HepG2 (cell line): ENCODE measurements around the gene GUCA1A.

Experiments used
- ADNP ChIP-seq: sonication (generic); formaldehyde crosslinking; IDR thresholded peaks from 2 replicates; pipeline ENCODE4 v1.4.0; 2020; ENCODE audit warnings: missing genetic modification reagents
- FOSL1 ChIP-seq: sonication (generic); formaldehyde crosslinking; IDR thresholded peaks from 2 replicates; pipeline ENCODE4 v1.9.0; 2021; ENCODE audit warnings: missing genetic modification reagents, borderline replicate concordance
- PHB2 ChIP-seq: fragments of 450-650 bp; IDR thresholded peaks from 2 replicates; pipeline ENCODE4 v1.6.1; 2018; ENCODE audit not compliant: partially characterized antibody
- TCF7 ChIP-seq: sonication (generic); IDR thresholded peaks from 2 replicates; pipeline ENCODE4 v1.6.1; 2016; ENCODE audit warnings: antibody characterized with exemption, low read depth
- ZMYM3 ChIP-seq: sonication (generic); formaldehyde crosslinking; IDR thresholded peaks from 2 replicates; pipeline ENCODE4 v1.5.1; 2020; ENCODE audit warnings: mild to moderate bottlenecking, missing genetic modification reagents
- ZNF274 ChIP-seq: sonication (generic); formaldehyde crosslinking; IDR thresholded peaks from 2 replicates; pipeline ENCODE4 v1.5.1; 2020; ENCODE audit warnings: mild to moderate bottlenecking, missing genetic modification reagents
- ZNF343 ChIP-seq: sonication (generic); formaldehyde crosslinking; IDR thresholded peaks from 2 replicates; pipeline ENCODE4 v1.4.0; 2020; ENCODE audit warnings: mild to moderate bottlenecking, missing genetic modification reagents
- ZNF607 ChIP-seq: sonication (generic); formaldehyde crosslinking; IDR thresholded peaks from 2 replicates; pipeline ENCODE4 v1.5.1; 2020; ENCODE audit warnings: missing genetic modification reagents, mild to moderate bottlenecking, borderline replicate concordance
- TF ChIP-seq, protein P1 (sequence below), 2 experiments: sonication (generic) in 1 of 2; formaldehyde crosslinking in 1 of 2; IDR thresholded peaks; 2 replicates each; pipeline versions ENCODE4 v1.5.1 to v1.6.1; 2011 to 2020; ENCODE audit warnings: borderline replicate concordance in 1 of 2, low read depth in 1 of 2, low read length in 1 of 2, mild to moderate bottlenecking in 1 of 2, missing genetic modification reagents in 1 of 2, moderate library complexity in 1 of 2
- TF ChIP-seq, protein P2 (sequence below): sonication (generic); formaldehyde crosslinking; IDR thresholded peaks from 2 replicates; pipeline ENCODE4 v1.5.0; 2020; ENCODE audit warnings: mild to moderate bottlenecking, missing genetic modification reagents, moderate library complexity
- TF ChIP-seq, protein P3 (sequence below): sonication (generic); formaldehyde crosslinking; IDR thresholded peaks from 2 replicates; pipeline ENCODE4 v1.4.0; 2020; ENCODE audit warnings: missing genetic modification reagents, borderline replicate concordance
- TF ChIP-seq, protein P4 (sequence below): IDR thresholded peaks from 2 replicates; pipeline ENCODE4 v1.6.1; 2012; ENCODE audit warnings: inconsistent platforms
- TF ChIP-seq, protein P5 (sequence below): sonication (generic); formaldehyde crosslinking; IDR thresholded peaks from 2 replicates; pipeline ENCODE4 v1.9.0; 2022; ENCODE audit warnings: low read depth, missing genetic modification reagents
- TF ChIP-seq, protein P6 (sequence below): sonication (generic); formaldehyde crosslinking; IDR thresholded peaks from 2 replicates; pipeline ENCODE4 v1.9.0; 2021; ENCODE audit warnings: missing genetic modification reagents, borderline replicate concordance

DNA sequence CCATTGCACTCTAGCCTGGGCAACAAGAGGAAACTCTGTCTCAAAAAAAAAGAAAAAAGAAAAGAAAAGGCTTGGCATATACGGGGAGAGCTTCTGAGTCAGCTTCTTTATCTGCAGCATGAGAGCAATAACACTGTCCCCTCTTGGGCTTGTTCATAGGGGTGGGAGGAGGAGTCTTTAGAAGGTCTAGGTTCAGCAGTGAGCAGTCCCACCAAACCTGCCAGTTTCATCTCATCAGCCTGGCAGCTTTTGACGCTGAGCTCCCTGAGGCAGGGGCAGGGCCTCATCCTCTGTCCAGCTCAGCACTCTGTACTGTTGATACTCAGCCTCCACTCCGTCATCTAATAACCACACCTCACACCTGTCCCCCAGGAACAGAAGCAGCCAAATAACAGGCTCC is 25.1 kb upstream of the GUCA1A start:
- TF ChIP-seq TCF7, result no peak
- TF ChIP-seq, protein P1, sequence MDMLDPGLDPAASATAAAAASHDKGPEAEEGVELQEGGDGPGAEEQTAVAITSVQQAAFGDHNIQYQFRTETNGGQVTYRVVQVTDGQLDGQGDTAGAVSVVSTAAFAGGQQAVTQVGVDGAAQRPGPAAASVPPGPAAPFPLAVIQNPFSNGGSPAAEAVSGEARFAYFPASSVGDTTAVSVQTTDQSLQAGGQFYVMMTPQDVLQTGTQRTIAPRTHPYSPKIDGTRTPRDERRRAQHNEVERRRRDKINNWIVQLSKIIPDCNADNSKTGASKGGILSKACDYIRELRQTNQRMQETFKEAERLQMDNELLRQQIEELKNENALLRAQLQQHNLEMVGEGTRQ (IDR thresholded peaks at IDR 0.05; ENCODE audit: low read depth, low read length), result no peak
- TF ChIP-seq, protein P1 (CRISPR knock-in tag; IDR thresholded peaks at IDR 0.05; ENCODE audit: borderline replicate concordance), result no peak
- TF ChIP-seq, protein P2, sequence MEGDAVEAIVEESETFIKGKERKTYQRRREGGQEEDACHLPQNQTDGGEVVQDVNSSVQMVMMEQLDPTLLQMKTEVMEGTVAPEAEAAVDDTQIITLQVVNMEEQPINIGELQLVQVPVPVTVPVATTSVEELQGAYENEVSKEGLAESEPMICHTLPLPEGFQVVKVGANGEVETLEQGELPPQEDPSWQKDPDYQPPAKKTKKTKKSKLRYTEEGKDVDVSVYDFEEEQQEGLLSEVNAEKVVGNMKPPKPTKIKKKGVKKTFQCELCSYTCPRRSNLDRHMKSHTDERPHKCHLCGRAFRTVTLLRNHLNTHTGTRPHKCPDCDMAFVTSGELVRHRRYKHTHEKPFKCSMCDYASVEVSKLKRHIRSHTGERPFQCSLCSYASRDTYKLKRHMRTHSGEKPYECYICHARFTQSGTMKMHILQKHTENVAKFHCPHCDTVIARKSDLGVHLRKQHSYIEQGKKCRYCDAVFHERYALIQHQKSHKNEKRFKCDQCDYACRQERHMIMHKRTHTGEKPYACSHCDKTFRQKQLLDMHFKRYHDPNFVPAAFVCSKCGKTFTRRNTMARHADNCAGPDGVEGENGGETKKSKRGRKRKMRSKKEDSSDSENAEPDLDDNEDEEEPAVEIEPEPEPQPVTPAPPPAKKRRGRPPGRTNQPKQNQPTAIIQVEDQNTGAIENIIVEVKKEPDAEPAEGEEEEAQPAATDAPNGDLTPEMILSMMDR (CRISPR knock-in tag), result no peak
- TF ChIP-seq, protein P3, sequence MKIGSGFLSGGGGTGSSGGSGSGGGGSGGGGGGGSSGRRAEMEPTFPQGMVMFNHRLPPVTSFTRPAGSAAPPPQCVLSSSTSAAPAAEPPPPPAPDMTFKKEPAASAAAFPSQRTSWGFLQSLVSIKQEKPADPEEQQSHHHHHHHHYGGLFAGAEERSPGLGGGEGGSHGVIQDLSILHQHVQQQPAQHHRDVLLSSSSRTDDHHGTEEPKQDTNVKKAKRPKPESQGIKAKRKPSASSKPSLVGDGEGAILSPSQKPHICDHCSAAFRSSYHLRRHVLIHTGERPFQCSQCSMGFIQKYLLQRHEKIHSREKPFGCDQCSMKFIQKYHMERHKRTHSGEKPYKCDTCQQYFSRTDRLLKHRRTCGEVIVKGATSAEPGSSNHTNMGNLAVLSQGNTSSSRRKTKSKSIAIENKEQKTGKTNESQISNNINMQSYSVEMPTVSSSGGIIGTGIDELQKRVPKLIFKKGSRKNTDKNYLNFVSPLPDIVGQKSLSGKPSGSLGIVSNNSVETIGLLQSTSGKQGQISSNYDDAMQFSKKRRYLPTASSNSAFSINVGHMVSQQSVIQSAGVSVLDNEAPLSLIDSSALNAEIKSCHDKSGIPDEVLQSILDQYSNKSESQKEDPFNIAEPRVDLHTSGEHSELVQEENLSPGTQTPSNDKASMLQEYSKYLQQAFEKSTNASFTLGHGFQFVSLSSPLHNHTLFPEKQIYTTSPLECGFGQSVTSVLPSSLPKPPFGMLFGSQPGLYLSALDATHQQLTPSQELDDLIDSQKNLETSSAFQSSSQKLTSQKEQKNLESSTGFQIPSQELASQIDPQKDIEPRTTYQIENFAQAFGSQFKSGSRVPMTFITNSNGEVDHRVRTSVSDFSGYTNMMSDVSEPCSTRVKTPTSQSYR (CRISPR knock-in tag), result no peak
- TF ChIP-seq FOSL1, result no peak
- no peak for TF ChIP-seq PHB2
- TF ChIP-seq, protein P4, sequence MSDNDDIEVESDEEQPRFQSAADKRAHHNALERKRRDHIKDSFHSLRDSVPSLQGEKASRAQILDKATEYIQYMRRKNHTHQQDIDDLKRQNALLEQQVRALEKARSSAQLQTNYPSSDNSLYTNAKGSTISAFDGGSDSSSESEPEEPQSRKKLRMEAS, result no peak
- TF ChIP-seq ADNP (CRISPR knock-in tag), result no peak
- TF ChIP-seq ZNF343 (CRISPR knock-in tag), result no peak
- TF ChIP-seq ZMYM3, result no peak
- no peak for TF ChIP-seq ZNF274 (CRISPR knock-in tag)
- TF ChIP-seq, protein P5, sequence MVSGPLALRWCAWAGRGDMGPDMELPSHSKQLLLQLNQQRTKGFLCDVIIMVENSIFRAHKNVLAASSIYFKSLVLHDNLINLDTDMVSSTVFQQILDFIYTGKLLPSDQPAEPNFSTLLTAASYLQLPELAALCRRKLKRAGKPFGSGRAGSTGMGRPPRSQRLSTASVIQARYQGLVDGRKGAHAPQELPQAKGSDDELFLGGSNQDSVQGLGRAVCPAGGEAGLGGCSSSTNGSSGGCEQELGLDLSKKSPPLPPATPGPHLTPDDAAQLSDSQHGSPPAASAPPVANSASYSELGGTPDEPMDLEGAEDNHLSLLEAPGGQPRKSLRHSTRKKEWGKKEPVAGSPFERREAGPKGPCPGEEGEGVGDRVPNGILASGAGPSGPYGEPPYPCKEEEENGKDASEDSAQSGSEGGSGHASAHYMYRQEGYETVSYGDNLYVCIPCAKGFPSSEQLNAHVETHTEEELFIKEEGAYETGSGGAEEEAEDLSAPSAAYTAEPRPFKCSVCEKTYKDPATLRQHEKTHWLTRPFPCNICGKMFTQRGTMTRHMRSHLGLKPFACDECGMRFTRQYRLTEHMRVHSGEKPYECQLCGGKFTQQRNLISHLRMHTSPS, result no peak
- TF ChIP-seq ZNF607 (CRISPR knock-in tag), result no peak
- TF ChIP-seq, protein P6, sequence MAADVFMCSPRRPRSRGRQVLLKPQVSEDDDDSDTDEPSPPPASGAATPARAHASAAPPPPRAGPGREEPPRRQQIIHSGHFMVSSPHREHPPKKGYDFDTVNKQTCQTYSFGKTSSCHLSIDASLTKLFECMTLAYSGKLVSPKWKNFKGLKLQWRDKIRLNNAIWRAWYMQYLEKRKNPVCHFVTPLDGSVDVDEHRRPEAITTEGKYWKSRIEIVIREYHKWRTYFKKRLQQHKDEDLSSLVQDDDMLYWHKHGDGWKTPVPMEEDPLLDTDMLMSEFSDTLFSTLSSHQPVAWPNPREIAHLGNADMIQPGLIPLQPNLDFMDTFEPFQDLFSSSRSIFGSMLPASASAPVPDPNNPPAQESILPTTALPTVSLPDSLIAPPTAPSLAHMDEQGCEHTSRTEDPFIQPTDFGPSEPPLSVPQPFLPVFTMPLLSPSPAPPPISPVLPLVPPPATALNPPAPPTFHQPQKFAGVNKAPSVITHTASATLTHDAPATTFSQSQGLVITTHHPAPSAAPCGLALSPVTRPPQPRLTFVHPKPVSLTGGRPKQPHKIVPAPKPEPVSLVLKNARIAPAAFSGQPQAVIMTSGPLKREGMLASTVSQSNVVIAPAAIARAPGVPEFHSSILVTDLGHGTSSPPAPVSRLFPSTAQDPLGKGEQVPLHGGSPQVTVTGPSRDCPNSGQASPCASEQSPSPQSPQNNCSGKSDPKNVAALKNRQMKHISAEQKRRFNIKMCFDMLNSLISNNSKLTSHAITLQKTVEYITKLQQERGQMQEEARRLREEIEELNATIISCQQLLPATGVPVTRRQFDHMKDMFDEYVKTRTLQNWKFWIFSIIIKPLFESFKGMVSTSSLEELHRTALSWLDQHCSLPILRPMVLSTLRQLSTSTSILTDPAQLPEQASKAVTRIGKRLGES (CRISPR knock-in tag), result no peak
